Activated T-cell treated with anti-CD3 and anti-CD28 coated beads for 48 hours (primary cell): ENCODE data around the gene KATNIP.

Experiments used
- DNase-seq: peaks from one replicate; pipeline ENCODE4 v3.0.0-alpha.2; 2020; ENCODE audit warnings: low read depth

The KATNIP gene

GRCh38 chr16:27585200-27585599 lies 35.3 kb downstream of the KATNIP start:
- DNase-seq: no peak

DNA sequence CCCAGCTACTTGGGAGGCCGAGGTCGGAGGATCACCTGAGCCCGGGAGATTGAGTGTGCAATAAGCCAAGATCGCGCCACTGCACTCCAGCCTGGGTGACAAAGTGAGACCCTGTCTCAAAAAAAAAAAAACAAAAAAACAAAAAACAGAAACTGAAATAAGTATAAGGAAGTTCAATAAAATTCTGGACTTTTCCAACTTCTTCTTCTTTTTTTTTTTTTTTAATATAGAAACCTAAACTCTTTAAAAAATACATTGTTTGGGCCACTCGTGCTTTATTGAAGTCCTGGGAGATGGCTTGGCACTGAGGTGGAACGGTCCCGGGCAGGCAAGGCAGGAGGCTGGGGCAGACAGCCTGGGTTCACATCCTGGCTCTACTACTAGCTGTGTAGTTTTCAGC lies 36.8 kb downstream of the KATNIP start:
- DNase-seq: no peak

DNA sequence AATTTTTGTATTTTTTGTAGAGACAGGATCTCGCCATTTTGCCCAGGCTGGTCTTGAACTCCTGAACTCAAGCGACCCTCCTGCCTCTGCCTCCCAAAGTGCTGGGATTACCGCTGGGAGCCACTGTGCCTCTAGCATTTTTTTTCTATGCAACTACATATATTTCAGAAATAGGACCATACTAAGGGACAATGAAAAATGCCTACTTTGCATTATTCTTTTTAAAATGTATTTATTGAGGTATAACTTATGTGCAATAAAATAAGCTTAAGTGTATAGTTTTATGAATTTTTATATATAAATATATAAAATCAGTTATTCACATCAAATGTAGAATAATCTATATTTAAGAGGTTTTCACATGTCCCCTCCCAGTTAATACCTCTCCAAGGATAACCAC lies 38.1 kb downstream of the KATNIP start:
- no peak for DNase-seq

GRCh38 chr16:27591837-27592236 lies 41.9 kb downstream of the KATNIP start:
- no peak for DNase-seq

GRCh38 chr16:27595475-27595874 lies 45.5 kb downstream of the KATNIP start:
- DNase-seq: no peak

GRCh38 chr16:27595993-27596392 lies 46.0 kb downstream of the KATNIP start:
- DNase-seq: no peak

- DNase-seq: no peak
Measured at GRCh38 chr16:27596411-27596810, 46.5 kb downstream of the KATNIP start.

DNA sequence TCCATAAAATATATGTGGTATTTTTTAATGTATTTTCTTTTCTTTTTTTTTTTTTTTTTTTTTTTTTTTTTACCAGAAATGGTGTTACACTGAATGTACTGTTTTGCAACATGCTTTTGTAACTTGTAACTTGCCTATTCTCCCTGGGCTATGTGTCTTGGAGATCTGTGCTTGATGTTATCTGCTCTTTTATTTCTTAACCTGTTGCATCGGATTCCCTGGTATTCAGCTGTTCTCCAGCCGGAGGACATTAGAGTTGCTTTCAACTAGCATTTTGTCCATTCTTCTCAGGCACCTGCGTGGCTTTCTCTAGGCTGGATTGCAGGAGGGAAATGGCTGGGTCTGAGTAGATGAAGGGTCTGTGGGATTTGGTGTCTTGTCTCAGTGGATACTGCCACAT lies 47.4 kb downstream of the KATNIP start:
- no peak for DNase-seq

- no peak for DNase-seq
Measured at GRCh38 chr16:27598220-27598619, 48.3 kb downstream of the KATNIP start.

DNA sequence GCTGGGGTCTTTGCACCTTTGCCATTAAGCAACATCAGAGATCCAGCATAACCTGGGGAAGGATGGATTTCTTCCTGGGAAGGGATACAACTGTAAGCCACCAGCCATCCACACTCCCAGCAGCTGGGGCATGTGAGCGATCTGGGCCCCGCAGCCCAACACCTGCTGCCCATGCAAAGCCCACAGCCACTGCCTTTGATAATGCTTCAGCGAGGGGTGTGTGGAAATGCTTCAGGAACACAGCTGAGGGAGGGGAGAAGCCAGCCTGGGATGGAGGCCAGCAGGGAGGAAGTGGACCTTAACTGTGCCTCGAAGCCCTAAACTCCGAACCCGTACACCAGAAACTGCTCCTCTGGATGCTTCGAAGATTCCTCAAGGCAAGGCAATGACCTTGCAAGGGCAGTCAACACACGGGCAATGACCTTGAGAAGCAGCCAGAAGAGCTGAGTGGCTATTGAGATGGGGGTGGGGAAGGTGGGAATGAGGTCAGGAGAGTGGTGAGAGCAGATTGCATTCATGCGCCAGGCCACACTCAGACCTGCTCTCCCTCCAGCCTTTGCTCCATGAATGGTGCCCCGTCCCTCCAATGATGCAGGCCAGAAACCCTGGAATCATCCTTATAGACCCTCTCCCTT lies 49.1 kb downstream of the KATNIP start:
- no peak for DNase-seq

DNA sequence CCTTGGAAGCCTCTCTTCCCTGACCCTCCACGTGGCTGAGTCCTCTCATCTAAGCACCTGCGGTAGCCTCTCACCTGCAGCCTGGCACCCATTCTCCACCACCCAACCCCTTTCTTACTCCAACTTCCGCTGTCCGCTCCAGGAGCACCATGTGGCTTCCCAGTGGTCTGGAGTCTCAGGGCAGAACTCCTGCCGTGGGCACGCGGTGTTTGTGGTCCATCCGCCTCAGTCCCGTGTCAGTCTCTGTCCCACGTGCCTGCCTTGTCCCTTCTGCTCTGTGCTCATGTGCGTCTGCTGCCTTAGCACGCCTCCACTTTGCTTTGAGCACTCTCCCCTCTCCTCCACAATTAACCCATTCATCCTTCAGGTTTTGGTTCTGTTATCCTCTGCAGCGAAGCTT lies 49.7 kb downstream of the KATNIP start:
- no peak for DNase-seq
